ENCODE results near the gene SPOCK1. TPM values are rescaled to one million over a fixed set of nuclear protein-coding genes. Genes with fewer than 3 reads are reported as not detected.

The SPOCK1 gene
- total RNA-seq, 4 donors from 2014 or later = 1.1 to 6.4 (median 4.2) TPM; not detected in 1

GRCh38 chr5:137453483-137454080 is 45.5 kb downstream of the SPOCK1 start:
- DNase-seq = no peak
- TF ChIP-seq CTCF (IDR thresholded peaks at IDR 0.05) (no peak), POLR2A (IDR thresholded peaks at IDR 0.05) (no peak)
- Histone ChIP-seq H3K9me3 (no peaks in the 10 kb centered on the region), H3K4me3 (no peak overlapping the region), H3K4me1 (no peaks in the 10 kb centered on the region), H3K27ac (no peak overlapping the region), H3K27me3 (no peaks in the 10 kb centered on the region), H3K36me3 (no peaks in the 10 kb centered on the region)

GRCh38 chr5:137450759-137451158 is 48.4 kb downstream of the SPOCK1 start:
- no peaks in the 10 kb centered on the region for H3K9me3 ChIP-seq
- no peaks in the 10 kb centered on the region for H3K27me3 ChIP-seq
- TF ChIP-seq CTCF (IDR thresholded peaks at IDR 0.05) (no peak), POLR2A (IDR thresholded peaks at IDR 0.05) (no peak)
- no peaks in the 10 kb centered on the region for H3K36me3 ChIP-seq
- no peak overlapping the region for H3K27ac ChIP-seq
- DNase-seq = no peak
- no peaks in the 10 kb centered on the region for H3K4me1 ChIP-seq
- H3K4me3 ChIP-seq = no peak overlapping the region

GRCh38 chr5:137448868-137449267 is 50.3 kb downstream of the SPOCK1 start:
- Histone ChIP-seq H3K36me3 (no peaks in the 10 kb centered on the region), H3K27me3 (no peaks in the 10 kb centered on the region), H3K9me3 (no peaks in the 10 kb centered on the region), H3K4me3 (no peak overlapping the region), H3K4me1 (no peaks in the 10 kb centered on the region), H3K27ac (no peak overlapping the region)
- no peak for DNase-seq
- TF ChIP-seq POLR2A (IDR thresholded peaks at IDR 0.05) (no peak), CTCF (IDR thresholded peaks at IDR 0.05) (no peak)

DNA sequence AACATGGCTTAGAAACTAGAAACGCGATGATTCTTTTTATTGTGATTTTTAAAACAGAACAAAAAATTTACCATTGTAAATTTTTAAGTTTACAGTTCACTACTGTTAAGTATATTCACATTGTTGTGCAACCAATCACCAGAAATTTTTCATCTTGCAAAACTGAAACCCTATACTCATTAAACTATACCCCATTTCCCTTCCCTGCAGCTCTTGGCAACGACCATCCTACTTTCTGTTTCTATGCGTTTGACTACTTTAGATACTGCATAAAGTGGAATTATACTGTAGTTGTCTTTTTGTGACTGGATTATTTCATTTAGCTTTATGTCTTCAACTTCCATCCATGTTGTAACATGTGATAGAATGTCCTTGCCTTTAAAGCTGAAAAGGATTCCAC is 52.5 kb downstream of the SPOCK1 start:
- Histone ChIP-seq H3K36me3 (no peaks in the 10 kb centered on the region), H3K4me3 (no peak overlapping the region), H3K27me3 (no peaks in the 10 kb centered on the region), H3K27ac (no peak overlapping the region), H3K4me1 (no peaks in the 10 kb centered on the region), H3K9me3 (no peaks in the 10 kb centered on the region)
- TF ChIP-seq CTCF (IDR thresholded peaks at IDR 0.05) (no peak), POLR2A (IDR thresholded peaks at IDR 0.05) (no peak)
- DNase-seq = no peak

- no peak for DNase-seq
- TF ChIP-seq POLR2A (IDR thresholded peaks at IDR 0.05) = no peak
- no peak for TF ChIP-seq CTCF (IDR thresholded peaks at IDR 0.05)
- no peaks in the 10 kb centered on the region for H3K4me1 ChIP-seq
- no peak overlapping the region for H3K4me3 ChIP-seq
- H3K27ac ChIP-seq = no peak overlapping the region
- no peaks in the 10 kb centered on the region for H3K9me3 ChIP-seq
- no peaks in the 10 kb centered on the region for H3K36me3 ChIP-seq
- H3K27me3 ChIP-seq = no peaks in the 10 kb centered on the region
Measured at GRCh38 chr5:137446151-137446550, 53.0 kb downstream of the SPOCK1 start.

- Histone ChIP-seq H3K27ac (no peak overlapping the region), H3K36me3 (no peaks in the 10 kb centered on the region), H3K4me3 (no peak overlapping the region), H3K9me3 (no peaks in the 10 kb centered on the region), H3K4me1 (no peaks in the 10 kb centered on the region), H3K27me3 (no peaks in the 10 kb centered on the region)
- no peak for DNase-seq
- TF ChIP-seq CTCF (IDR thresholded peaks at IDR 0.05) = no peak
- TF ChIP-seq POLR2A (IDR thresholded peaks at IDR 0.05) = no peak
Measured at GRCh38 chr5:137442660-137443059, 56.5 kb downstream of the SPOCK1 start.

Data from Peyer's patch (tissue), 4 donors.